Measurements from ENCODE around the gene AP1S2.

DNA sequence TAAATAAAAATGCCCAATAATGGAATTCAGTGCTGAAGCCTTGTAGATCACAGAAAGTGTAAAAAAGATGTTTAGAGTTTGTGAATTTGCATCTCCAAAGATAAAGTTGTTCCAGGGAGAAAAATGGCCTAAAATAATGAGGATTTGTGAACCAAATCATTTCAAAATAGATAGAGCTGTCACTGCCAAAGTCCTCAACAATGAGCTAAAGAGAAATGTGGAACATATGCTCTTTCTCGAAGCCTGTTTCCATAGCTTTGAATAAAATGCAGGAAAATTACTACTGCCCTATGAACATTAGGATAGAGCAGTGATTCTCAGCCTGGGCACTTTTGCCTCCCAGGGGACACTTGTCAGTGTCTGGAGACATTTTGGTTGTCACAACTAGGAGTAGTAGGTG lies 3.4 kb upstream of the AP1S2 start:
- TF ChIP-seq, protein P1, sequence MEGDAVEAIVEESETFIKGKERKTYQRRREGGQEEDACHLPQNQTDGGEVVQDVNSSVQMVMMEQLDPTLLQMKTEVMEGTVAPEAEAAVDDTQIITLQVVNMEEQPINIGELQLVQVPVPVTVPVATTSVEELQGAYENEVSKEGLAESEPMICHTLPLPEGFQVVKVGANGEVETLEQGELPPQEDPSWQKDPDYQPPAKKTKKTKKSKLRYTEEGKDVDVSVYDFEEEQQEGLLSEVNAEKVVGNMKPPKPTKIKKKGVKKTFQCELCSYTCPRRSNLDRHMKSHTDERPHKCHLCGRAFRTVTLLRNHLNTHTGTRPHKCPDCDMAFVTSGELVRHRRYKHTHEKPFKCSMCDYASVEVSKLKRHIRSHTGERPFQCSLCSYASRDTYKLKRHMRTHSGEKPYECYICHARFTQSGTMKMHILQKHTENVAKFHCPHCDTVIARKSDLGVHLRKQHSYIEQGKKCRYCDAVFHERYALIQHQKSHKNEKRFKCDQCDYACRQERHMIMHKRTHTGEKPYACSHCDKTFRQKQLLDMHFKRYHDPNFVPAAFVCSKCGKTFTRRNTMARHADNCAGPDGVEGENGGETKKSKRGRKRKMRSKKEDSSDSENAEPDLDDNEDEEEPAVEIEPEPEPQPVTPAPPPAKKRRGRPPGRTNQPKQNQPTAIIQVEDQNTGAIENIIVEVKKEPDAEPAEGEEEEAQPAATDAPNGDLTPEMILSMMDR (conservative IDR thresholded peaks at IDR 0.05; ENCODE audit: low read depth, low read length) = no peak
- TF ChIP-seq EZH2 (IDR thresholded peaks at IDR 0.05; ENCODE audit: low read length, unreplicated experiment) (no peak), EZH2phosphoT487 (IDR thresholded peaks at IDR 0.05; ENCODE audit: borderline replicate concordance, low read length) (no peak)

All from PC-3 (cell line).